GM18861 (cell line): ENCODE data around the gene DUSP6.

Experiments
- ATAC-seq: cut with Tn5 transposase; IDR thresholded peaks from one replicate; pipeline ENCODE4 v1.9.1; 2021; ENCODE audit not compliant: unreplicated experiment

The DUSP6 gene

DNA sequence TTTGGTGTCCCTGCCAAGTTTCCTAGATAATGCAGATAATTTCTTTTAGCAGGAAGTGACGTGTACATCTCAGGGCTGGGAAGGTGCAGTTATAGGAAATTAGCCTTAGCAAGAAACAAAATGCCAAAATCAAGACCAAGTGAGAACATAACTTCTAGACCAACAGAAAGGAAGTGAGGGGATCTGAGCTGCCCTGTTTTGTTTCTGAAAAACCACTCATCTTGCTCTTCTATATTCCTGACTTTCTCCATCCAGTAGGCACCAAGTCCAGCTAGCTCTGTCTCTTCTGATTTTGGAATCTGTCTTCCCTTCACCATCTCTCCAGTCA is 23.9 kb upstream of the DUSP6 start:
- ATAC-seq, result no peak

DNA sequence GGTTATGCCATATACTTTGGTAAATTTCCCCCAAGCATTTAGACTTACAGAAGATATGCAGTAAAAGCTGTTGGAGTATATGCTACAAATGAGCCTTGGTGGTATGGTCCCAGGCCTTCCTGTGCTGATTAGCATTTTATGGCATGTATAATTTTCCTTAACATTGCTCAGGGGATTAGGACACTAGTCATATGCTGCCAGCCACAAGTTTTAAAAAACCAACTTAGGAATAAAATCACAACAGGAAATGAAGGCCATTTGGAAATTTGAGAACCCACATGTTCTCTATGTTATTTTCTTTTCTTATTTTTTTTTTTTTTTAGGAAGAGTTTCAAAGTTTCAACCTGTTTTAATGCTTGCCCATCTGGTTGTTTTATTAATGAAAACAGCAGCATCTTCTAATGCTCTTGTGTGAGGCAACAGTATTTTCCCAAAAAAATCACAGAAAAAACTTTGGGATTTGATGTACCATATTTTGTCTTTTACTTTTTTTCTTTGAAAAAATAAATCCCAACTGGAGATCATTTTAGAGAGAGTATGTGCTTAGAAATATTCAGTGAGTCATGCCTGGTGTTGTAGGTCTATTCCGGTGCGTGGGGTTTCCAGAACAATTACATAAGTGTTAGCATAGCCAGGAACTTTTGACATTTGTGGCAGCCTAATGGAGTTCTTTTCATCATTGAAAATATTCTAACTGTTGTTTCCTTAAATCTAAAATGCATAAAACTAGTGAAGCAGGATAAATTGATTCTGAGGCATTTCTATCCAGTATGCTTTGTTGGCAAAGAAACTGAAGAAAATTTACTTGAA is 21.7 kb upstream of the DUSP6 start:
- no peak for ATAC-seq

DNA sequence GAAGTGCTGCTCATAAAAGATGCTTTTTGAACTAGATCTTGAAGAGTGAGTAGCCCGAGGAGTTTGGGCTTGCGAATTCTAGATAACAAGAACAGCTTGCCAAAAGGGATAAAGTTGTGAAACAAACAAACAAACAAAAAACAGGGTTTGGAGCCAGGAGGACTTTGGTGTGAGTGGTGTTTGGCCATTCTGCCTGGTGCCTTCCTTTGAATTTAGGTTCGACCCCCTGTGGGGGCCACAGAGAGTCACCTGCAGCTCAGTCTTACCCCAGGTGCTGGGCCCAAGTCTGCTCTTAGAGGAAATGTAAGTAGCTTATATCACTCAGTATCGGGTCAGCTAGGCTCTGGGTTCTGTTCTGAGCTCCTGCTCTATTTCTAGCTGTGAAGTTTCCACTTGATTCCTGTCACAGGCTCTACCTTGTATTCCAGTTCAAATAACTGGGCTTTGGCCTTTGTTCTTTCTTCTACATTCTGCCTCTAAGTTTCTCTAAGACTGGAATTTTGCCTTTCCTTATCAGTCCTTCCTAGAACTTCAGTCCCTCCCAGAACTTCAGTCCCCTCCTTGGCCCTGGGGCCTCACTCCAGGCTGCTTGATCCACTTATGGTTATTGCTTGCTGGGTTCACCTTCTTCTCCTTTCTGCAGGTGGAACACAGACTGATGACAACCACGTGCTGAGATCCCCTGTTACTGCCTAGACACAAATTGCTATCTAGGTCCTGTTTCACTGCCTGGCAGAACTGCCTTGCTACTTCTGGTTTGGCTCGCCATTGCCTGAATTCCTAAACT is 20.5 kb upstream of the DUSP6 start:
- ATAC-seq, result no peak

DNA sequence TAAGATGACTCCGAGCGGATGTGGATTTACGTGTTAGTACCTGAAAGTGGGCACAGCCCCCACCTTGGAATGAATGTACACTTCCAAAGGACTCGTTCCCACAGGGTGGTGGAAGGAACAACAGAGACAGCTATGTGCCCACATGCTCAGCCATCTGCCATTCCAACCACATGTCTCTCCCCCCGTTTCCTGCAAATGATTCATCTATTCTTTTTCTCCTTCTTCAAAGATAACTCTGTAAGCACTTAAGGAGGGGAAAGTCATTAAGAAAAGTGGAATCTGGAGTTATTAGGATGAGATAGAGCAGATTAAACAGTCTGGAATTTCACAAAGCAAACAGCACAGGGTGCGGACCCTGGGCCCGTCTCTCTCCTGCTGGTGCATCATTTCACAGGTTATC is 18.5 kb upstream of the DUSP6 start:
- ATAC-seq, result no peak

DNA sequence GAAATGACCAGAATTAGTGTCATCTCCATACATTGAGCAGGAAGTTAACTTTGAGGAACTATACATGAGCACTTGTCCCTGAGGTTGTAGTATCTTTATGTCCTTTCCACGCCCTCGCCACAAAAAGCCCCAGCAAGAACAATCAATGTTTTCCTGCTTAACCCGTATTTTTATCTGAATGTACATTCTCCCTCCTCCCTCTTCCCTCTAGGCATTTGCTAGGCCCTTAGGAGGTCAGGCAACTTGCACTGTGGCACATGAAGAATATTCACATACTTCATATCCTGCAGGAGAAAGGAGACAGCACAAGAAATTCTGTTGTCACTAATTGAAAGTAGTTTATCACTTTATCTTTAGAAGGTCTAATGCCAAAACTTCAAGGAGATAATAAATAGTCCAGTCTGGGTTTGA is 18.1 kb upstream of the DUSP6 start:
- no peak for ATAC-seq

DNA sequence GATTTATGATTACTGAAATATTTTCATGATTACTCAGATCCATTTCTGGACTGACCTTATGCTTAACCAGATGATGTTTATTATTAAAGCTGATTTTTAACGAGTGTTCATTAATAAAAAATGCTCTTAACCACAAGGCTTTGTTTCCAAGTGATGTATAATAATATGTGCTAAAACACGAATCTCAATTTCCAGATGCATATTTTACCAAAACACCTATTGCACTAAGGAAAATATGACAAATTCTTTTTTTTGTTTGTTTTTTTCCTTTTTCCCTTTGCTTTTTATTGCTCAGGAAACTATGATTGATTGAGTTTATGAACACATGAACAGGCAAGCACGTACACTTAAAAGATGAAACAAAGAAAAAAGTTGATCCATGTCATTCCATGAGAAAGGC is 16.9 kb upstream of the DUSP6 start:
- no peak for ATAC-seq

DNA sequence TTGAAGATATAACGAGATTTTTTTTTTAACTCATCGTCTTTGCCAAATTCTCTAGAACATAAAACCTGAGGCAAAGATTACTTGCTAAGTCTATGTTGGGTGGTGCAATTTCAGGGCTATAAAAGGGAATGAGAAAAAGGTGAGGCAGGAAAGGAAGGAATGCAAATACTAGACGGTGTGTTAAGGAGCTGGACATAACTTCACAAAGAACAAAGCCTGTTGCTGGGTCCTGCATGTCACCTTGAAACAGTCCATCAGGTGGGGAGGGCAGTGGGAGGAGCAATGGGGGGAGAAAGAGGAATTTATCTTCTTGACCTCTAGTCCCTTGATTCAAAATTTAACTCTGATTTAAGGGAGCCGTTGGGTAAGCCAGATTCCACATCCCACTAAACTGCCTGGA is 16.1 kb upstream of the DUSP6 start:
- no peak for ATAC-seq

DNA sequence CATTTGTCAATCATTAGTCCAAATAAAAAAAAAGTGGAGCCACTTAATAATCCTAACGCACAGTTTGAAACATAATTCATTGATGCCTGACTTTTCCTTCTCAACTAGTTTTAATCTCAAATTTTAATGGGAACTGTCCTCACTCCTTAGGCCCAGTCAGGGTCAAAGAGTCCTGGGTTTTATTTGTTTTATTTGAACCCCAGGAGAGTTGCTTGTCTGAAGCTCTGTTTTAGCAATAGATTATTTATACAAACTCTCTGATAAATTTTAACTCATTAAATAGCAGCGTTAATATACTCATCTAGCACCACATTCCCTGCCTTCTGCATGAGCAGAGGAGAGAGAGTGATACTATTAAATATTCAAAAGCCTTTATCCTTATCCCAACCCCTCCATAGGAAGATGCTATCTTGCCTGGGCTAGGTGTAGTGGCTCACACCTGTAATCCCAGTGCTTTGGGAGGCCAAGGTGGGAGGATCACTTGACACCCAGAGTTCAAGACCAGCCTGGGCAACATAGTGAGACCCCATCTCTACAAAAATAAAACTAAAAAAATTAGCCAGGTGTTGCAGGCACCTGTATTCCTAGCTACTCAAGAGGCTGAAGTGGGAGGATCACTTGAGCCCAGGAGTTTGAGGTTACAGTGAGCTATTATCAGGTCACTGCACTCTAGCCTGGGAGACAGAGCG is 14.5 kb upstream of the DUSP6 start:
- ATAC-seq, result no peak

DNA sequence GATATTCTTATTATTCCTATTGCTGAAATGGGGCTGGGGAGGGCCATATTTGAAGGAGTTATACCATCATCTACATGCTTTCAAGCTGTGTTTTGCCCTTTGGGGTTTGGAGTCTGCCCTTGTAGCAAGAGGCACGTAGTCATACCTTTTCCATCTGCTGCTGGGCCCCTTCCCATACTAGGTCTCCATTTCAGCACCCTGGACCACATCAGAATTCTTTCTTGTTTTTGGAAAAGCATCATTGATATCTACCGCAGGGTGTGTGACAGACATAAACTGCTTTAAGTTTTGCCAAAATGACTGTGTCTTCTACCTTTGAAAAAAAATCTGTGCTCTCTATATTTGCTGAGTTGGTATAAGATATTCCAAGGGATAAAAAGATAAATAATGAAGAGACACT is 12.3 kb upstream of the DUSP6 start:
- no peak for ATAC-seq

DNA sequence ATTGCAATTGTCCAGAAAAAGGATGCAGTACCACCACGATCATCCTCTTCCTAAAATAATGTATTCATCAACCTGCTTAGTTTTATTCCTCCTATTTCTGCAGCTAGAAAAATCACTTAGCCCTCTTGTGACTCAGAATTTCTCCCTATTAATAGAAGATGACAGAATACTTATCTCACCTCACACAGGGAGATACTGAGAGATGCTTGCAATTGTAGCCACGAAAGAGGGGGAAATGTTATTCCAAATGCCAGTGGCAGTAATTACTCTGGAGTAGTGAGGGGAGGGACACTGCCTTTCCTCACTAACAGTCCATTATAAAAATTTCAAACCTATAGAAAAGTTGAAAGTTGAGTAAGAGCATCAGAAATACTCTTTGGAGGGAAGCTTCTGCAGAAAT is 11.8 kb upstream of the DUSP6 start:
- ATAC-seq, result no peak

DNA sequence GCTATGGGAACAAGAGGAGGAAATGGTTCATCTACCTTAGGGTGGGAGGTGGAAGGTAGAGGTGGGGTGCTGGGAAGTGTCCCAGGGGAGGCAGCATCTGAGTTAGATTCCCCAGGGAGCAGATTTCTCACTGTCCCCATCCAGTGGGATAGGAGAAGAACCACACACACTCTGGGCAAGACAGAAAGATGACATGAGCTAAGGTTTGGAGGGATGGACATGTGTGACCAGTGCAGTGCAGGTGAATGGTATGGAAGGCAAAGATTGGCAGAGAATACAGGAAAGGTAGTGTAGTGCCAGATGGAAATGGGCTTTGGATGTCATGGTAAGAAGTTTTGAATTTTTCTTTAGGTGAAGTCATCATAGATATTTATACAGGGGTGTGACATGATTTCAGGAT is 11.3 kb upstream of the DUSP6 start:
- no peak for ATAC-seq

DNA sequence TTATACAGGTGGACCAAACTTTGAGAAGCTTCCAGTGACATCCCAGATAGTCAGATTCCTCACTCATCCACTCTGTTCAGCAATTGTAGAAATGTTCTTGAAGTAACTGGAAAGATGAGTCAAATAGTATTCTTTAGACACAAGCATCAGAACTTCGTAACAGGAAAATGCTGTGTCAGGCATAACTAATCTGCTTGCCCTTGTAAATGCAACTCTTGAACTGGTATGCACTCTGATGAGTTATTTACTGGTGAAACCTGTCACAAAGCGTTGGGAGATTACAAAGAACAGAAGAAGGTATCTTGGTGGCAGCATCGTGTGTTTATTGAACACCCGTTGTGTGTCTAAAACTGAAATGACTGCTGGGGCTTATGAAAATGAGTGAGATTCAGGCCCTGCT is 10.8 kb upstream of the DUSP6 start:
- no peak for ATAC-seq

DNA sequence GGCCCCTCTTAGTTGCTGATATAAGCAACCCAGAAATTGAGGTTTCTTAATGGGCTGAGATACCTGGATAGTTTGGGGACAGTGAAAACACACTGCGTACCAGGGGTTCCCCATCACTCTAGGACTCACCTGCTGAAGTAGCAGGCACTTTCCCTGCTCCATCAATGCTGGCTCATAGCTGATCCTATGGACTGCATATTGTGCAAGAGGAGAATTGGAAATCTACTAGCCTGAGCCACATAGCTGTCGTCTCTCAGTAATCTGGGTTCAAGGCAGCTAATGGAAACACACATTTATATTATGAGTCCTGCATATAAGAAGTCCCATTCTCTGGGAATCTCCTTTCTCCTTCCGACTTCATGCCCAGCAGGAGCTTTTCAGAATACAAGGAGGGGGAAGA is 7.3 kb upstream of the DUSP6 start:
- ATAC-seq, result no peak

DNA sequence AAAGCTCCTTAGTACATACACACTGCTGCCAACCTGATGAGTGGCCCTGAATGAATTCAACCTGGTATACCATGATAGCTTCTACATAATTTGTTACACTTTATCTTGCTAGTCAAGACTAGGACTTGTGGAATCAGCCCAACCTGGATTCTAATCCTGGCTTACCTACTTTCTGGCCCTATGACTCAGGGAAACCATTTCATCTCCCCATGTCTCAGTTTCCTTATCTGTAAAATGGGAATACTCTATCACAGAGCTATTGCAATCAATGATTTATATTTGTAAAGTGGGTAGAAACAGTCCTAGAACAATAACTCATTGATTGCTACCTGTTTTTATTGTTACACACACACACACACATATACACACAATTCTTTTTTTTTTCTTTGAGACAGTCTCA is 6.5 kb upstream of the DUSP6 start:
- ATAC-seq, result no peak

DNA sequence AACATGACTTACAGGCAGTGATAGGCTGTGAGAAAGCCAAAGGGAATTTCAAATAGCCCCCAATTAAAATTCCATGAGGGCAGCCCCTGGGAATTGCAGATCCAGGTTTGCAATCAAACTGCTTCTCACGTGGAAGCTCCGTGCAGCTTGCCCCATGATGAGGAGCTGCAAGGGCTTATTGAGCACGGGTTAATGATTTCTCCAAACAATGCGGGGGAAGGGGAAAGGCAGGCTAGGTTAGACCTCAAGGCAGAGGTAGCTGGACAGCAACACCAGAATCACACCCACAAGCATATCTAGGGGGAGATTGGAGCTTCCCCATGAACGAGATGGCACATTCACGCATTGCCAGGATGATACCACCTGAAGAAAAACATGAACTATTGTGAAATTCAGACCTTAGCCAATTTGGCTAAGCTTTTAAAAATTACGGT is 5.0 kb upstream of the DUSP6 start:
- no peak for ATAC-seq

DNA sequence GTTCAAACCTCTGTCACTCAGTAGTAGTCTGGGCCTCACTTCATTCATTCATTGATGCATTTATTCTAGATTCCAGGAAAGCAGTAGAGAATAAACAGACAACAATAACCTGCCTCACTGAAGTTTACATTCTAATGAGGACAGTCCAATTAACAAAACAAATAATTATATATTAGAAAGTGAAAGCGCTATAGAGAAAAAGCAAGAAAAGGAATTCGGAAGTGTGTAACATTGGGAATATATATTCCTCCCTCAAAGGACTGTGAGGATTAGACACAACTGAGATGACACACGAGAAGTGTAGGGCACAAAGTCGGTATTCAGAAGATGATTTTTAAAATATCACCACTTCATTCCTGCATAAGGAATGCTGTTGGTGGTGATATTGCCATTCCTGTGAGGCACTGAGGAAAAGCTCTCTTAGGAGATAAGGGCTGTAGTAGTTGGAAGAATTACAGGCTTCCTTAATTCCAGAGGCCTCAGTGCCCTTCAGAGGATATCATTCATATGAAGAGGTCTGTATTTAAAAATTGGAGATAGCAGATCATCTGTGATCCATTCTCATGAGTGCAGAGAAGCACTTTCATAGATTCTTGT is 3.9 kb upstream of the DUSP6 start:
- ATAC-seq, result no peak

DNA sequence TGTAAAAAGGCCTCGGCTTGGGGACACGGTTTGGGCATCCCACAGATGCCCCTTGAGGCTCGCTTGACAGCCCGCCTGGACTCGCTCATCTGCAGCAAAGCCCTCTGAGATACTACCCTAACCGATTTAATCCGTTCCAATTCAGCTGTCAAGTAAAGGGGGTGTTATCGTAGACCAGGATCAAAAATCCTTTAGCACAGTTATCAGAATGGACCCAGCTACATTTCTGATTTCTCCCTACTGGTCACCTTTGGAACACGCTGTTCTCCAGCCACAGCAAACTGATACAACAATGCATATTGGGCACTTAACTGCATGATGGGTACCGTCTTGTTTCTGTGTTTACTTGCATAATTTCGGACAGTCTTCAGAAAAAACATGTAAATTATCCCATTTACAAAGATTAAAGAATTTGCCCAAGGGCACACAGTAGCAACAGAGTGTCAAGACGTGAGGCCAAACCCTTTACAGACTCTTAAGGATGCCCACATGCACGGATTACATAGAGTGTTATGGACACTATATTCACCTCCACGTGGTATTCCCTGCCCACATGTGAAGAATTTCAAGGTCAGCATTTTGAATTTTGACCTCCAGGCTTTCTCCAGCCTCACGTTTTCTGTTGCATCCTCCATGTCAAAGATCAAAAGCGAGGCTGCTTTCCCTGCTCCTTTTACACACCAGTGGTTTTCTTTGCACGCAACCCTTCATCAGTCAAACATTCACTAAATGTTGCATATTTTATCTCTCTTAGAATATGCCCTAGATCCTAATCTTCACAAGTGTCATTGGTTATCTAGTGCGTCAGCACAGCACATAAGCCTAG is 3.2 kb upstream of the DUSP6 start:
- ATAC-seq, result no peak

DNA sequence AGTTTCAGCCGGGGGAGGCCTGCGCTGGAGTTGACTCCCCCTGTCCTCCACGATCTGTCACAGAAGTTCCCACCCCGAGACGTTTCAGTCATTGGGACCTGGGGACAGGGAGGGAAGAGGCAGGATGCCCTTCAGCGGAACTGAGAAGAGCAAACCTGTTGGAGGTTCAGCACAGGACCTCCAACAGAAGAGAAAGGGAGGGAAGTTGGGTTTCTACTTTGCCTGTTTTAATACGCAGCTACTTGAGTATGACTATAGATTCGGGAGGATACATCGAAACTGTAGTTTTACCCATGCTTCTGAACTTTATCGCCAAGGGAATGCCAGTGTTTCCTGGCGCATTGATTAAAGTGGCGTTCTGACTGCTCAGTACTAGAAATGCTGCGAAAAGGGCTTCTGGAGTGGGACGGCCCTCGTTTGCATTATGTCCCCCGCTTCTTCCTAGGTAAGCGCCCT is 2.3 kb upstream of the DUSP6 start:
- no peak for ATAC-seq

DNA sequence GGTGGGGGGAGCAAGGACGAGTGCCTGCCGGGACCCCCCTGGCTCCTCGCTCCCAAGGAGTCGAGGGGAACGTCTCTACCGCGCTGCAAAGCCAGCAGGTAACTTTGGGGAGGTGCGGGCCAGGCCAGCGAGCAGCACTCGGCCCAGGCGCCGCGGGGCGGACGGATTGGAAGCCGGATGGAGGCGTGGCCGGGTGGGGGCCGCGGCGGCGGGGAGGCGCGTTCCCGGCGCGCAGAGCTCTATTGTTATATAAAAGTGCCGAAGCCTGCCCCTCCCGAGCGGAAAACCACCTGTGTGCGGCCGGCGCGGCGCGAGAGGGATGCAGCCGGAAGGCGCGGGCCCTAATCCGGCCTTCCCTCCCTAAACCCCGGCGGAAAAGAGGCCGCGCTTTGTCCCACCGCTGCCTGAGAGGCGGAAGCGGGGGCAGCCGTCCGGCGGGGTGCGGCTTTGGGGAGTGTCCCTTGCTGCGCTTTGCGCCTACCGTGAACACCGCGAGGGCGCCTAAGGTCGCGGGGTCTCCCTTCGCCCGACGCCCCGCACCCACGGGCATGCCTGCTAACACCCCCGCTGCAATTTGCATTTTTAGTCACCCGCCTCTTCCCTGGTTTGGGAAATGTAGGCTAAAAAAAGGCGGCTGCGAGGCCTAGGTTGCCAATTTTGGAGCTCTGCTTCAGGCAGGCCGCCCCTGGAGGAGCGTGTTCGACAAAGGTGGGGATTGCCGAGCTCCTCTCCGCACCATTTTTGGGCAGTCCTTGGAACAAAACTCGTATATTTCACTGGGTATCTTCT is 1.7 kb upstream of the DUSP6 start:
- peak; percentile 29 for ATAC-seq
